ENCODE measurements around the gene IRX3. TPM values are rescaled to one million over a fixed set of nuclear protein-coding genes. Genes with fewer than 3 reads are reported as not detected.

The IRX3 gene
- total and polyA plus RNA-seq, 11 donors = 28.6 to 101 (median 45.9) TPM

- 99 to 100% (median 99%) methylated on average over 1 to 2 of the region's 2 CpGs for WGBS, 4 donors
- ATAC-seq (no peak), DNase-seq (no peak)
- Histone ChIP-seq H3K27ac (no peak overlapping the region), H3K9me3 (no peaks in the 10 kb centered on the region), H3K4me1 (peaks cover 0 to 9% (median 0%) of the 10 kb centered on the region in 12 donors), H3K27me3 (no peaks in the 10 kb centered on the region), H3K4me3 (no peak overlapping the region), H3K36me3 (no peaks in the 10 kb centered on the region)
- intact Hi-C loops (cut with DNase I) = no loop called here
- TF ChIP-seq, protein P1, sequence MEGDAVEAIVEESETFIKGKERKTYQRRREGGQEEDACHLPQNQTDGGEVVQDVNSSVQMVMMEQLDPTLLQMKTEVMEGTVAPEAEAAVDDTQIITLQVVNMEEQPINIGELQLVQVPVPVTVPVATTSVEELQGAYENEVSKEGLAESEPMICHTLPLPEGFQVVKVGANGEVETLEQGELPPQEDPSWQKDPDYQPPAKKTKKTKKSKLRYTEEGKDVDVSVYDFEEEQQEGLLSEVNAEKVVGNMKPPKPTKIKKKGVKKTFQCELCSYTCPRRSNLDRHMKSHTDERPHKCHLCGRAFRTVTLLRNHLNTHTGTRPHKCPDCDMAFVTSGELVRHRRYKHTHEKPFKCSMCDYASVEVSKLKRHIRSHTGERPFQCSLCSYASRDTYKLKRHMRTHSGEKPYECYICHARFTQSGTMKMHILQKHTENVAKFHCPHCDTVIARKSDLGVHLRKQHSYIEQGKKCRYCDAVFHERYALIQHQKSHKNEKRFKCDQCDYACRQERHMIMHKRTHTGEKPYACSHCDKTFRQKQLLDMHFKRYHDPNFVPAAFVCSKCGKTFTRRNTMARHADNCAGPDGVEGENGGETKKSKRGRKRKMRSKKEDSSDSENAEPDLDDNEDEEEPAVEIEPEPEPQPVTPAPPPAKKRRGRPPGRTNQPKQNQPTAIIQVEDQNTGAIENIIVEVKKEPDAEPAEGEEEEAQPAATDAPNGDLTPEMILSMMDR (IDR thresholded peaks at IDR 0.05) = no peak
- TF ChIP-seq POLR2A (IDR thresholded peaks at IDR 0.05) = no peak
These were observed 38.1 kb upstream of the IRX3 start for GRCh38 chr16:54324716-54325115.

GRCh38 chr16:54320697-54321340 is 34.2 kb upstream of the IRX3 start:
- Histone ChIP-seq H3K36me3 (no peaks in the 10 kb centered on the region), H3K27me3 (no peaks in the 10 kb centered on the region), H3K4me1 (peaks cover 0 to 3% (median 0%) of the 10 kb centered on the region in 12 donors), H3K9me3 (no peaks in the 10 kb centered on the region), H3K4me3 (no peak overlapping the region), H3K27ac (no peak overlapping the region)
- TF ChIP-seq, protein P1 (IDR thresholded peaks at IDR 0.05) = no peak
- TF ChIP-seq POLR2A (IDR thresholded peaks at IDR 0.05) = no peak
- DNase-seq = no peak
- 71 to 81% (median 74%) methylated on average over 9 of the region's 9 CpGs for WGBS, 4 donors
- intact Hi-C loops (cut with DNase I) = no loop called here
- no peak for ATAC-seq

GRCh38 chr16:54318941-54319340 is 32.4 kb upstream of the IRX3 start:
- 89 to 100% (median 92%) methylated on average over 1 of the region's 1 CpG for WGBS, 4 donors
- Histone ChIP-seq H3K4me3 (no peak overlapping the region), H3K27ac (no peak overlapping the region), H3K9me3 (no peaks in the 10 kb centered on the region), H3K4me1 (no peaks in the 10 kb centered on the region), H3K27me3 (no peaks in the 10 kb centered on the region), H3K36me3 (no peaks in the 10 kb centered on the region)
- DNase-seq (no peak), ATAC-seq (no peak)
- intact Hi-C loops (cut with DNase I) = no loop called here
- TF ChIP-seq, protein P1 (IDR thresholded peaks at IDR 0.05) = no peak
- no peak for TF ChIP-seq POLR2A (IDR thresholded peaks at IDR 0.05)

DNA sequence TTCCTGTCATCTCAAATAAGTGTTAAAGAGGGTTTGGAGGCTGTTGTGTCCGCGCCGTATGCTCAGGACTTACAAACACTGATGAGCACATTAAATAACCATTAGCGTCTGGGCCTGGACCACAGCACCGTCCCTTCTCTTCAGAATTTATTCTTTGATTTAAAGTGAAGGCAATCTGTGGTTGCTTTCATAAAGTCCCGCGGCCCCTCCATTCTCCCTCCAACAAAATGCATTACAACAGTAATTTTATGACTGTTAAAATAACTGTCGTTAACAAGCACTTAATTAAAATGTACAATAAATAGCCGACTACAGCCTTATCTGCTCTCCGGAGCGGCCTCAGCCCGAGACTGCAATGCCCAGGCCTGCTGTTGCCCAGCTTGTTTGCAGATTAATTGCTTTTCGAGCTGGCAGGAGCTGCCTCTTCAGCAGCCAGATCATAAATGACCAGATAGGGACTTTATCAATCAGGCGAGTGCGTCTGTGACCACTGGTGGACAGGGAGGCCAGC is 30.6 kb upstream of the IRX3 start:
- Histone ChIP-seq H3K27me3 (no peaks in the 10 kb centered on the region), H3K4me3 (no peak overlapping the region), H3K27ac (no peak overlapping the region), H3K4me1 (no peaks in the 10 kb centered on the region), H3K9me3 (no peaks in the 10 kb centered on the region), H3K36me3 (no peaks in the 10 kb centered on the region)
- ATAC-seq = no peak
- 82 to 88% (median 86%) methylated on average over 15 of the region's 15 CpGs for WGBS, 4 donors
- no peak for DNase-seq
- intact Hi-C loops (cut with DNase I) = no loop called here
- TF ChIP-seq, protein P1 (IDR thresholded peaks at IDR 0.05) = no peak
- no peak for TF ChIP-seq POLR2A (IDR thresholded peaks at IDR 0.05)

Data from heart left ventricle (tissue), 16 donors.